Muscle of arm (tissue), 12 donors: ENCODE data around the gene SKAP2. TPM values are rescaled to one million over a fixed set of nuclear protein-coding genes. Genes with fewer than 3 reads are reported as not detected.

Source experiments
- polyA plus RNA-seq, 12 donors: library from polyadenylated mRNA; unstranded; fragments of 120-200 nt; gene quantifications; one replicate each; pipeline ENCODE4 v1.2.1, GENCODE V29; 2013; ENCODE audit not compliant: insufficient read length in 12 of 12

SKAP2 gene
- polyA plus RNA-seq, 12 donors, result 11.8 to 24.6 (median 16.6) TPM; not detected in 1

Other genes starting within 250 kb of the SKAP2 start
- 1 to 10 TPM in 6 of 12 donors, under 1 TPM in 4, not detected in 2; 0.35 to 1.6 (median 1.1) TPM for gene HOXA1, start 231.4 kb upstream of the SKAP2 start, polyA plus RNA-seq
- 1 to 10 TPM in 11 of 12 donors, not detected in 1; 1.9 to 10.0 (median 3.7) TPM for gene HOXA2, start 238.1 kb upstream of the SKAP2 start, polyA plus RNA-seq